GM15510 (cell line): Measurements from ENCODE around the gene TENT4B.
A peak's percentile ranks its signal among the peaks of the same experiment; 100 is the strongest.

Experiments
- POLR2A ChIP-seq: IDR thresholded peaks from 3 replicates; pipeline ENCODE4 v1.6.1; 2011; ENCODE audit warnings: borderline replicate concordance; ENCODE audit not compliant: insufficient read length; ENCODE audit errors: extremely low read depth

Gene TENT4B

DNA sequence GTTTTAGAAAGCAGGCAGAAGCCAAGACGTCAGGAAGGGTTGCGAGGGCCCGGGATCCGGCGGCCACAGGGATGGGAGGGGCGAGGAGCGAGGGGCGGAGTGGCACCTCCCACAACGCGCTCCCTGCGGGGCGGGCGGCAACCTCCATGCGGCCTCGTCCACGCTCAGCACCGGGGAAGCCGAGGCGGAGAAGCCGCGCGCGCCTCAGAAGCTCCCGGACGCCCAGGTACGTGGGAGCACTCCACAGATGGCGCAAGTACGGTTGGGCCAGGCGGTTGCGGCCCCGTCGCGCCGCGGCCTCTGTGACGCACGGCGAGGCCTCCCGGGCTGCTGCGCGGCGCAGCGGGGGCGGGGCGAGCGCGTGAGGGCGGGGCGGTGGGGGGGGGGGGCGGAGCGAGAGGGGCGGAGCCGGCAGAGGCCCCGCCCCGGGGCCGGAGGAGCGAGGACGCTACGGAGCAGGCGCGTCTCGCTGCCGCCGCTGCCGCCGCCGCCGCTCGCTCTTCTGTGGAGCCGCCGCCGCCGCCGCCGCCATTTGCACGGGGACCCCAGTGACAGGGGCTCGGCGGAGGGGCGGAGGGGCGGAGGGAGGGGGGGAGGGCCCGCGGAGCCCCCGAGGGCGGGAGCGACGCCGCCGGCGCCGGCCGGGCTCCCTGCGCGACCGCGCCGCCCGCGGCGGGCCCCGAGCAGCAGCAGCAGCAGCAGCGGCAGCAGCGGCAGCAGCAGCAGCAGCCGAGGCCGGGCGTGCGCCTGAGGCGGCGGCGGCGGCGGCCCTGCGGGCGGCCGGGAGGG lies at the start of gene TENT4B:
TSS of gene TENT4B (plus strand) at position 500 of the 789 bp plus-strand sequence. CDS start 316 bp downstream, outside the sequence.
- peak; percentile 86 for TF ChIP-seq POLR2A

- no peak for TF ChIP-seq POLR2A
These were observed 49.3 kb upstream of the TENT4B start for GRCh38 chr16:50103764-50104163.

DNA sequence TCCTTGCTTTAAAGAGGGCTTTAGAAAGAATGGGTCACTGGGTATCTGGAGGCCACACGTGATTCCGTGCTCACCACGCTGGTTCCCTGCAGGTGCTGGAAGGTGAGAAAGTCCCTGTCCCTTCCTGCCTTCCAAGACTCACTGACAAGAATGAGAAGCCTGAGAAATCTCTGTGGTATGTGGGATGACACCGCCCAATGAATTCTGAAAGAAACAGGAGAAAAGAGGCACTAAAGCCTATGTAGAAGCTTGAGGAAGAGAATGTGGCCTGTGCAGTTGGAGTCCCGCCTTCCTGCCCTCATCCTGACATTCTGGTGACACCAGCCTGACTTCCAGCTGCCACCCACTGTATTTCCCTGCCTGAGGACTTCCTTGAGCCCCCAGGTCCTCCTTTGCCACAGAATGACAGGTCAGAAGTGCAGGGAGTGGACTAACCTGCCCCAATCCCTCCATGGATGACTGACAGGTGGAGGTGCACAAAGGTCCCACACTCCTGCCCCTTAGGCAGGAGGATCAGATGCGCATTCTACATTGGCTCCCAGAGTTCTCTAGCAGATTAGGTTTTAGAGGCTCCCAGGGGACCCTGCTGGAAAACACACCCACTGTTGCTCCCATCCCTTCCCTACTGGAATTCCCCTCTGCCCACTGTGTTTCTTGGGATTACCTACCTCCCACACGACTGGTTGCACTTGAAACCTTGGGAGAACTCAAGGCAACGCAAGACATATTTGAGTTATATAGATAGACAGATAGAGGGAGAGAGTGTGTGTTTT lies 38.6 kb upstream of the TENT4B start:
- no peak for TF ChIP-seq POLR2A

- TF ChIP-seq POLR2A: no peak
These were observed 32.4 kb upstream of the TENT4B start for GRCh38 chr16:50120711-50121110.

DNA sequence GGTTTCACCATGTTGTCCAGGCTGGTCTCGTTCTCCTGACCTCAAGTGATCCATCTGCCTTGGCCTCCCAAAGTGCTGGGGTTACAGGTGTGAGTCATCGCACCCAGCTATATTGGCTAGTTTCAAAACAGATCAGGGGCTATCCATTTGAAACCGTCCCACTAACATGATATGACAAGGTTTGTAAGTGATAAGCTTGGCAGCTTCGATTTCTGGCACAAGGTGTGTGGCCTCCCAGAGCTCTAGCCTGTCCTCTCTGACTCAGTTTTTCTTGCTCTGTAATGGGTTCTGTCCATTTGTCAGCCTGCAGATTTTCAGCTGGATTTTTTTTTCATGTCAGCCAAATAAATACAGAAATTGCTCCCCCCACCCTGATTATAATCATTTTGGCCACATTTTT lies 31.8 kb upstream of the TENT4B start:
- no peak for TF ChIP-seq POLR2A

GRCh38 chr16:50121721-50122445 lies 31.2 kb upstream of the TENT4B start:
- TF ChIP-seq POLR2A: no peak

DNA sequence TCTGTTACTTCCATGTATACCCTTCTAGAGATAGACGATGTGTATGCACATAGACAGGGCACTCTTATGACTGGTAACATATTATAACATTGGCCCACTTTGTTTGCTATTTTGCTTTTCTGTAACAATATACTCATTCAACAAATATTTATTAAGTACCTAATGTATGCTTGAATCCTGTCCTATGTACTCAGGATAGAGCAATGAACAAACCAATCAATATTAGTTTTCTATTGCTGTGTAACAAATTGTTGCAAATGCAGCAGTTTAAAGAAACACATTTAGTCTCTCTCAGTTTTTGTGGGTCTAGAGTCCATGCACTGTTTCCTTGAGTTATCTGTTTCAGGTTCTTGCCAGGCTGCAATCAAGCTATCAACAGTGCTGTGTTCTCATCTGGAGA lies 29.7 kb upstream of the TENT4B start:
- no peak for TF ChIP-seq POLR2A

DNA sequence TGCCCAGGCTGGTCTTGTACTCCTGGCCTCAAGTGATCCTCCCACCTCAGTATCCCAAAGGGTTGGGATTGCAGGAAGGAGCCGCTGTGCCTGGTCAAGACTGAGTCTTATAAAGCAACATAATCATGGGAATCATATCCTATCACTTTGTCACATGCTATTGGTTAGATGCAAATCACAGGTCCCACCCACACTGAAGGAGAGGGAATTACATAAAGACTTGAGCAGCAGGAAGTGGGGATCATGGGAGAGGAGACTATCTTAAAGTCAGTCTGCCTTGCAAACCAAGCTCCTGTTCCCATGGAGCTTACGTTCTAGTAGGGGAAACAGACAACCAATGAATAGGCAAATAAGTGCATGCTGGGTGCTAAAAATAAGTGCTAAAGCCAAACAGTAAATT lies 28.3 kb upstream of the TENT4B start:
- TF ChIP-seq POLR2A: no peak

GRCh38 chr16:50126183-50126582 lies 26.9 kb upstream of the TENT4B start:
- no peak for TF ChIP-seq POLR2A

DNA sequence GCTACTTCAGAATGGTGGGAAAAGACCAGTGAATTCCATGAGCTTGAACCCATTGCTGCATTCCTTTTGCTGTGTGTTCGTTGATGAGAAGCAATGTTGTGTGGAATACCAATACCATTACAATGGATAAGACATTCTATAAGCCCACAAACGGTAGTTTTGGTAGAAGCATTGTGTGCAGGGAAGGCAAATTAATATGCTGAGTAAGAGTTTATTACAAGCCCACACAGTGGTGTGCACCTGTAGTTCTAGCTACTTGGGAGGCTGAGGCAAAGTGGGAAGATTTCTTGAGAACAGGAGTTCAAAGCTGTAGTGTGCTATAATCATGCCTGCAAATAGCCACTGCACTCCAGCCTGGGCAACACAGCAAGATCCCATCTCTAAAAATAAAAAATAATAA lies 19.9 kb upstream of the TENT4B start:
- TF ChIP-seq POLR2A: no peak

- TF ChIP-seq POLR2A: no peak
These were observed 16.7 kb upstream of the TENT4B start for GRCh38 chr16:50136399-50136798.

DNA sequence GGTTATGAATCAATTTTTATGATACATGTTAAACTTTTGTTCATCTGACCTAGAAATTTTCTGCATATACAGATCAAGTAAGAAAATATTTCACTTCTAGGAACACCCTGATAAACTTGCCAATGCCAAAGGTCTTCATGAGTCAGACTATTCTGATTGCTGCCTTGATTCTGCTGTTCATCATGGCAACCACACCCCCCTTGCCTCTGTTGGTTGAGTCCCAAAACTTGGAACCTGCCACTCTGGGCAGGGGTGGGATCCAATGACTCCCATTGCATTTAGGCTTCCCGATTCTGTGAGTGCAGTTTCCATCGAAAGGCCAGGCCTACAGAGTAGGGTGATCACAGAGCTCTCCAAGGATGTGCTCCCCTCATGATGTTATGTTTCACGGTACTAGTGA lies 15.8 kb upstream of the TENT4B start:
- TF ChIP-seq POLR2A: no peak

- TF ChIP-seq POLR2A: no peak
These were observed 13.5 kb upstream of the TENT4B start for GRCh38 chr16:50139580-50139979.

GRCh38 chr16:50144211-50144610 lies 8.9 kb upstream of the TENT4B start:
- TF ChIP-seq POLR2A: no peak

DNA sequence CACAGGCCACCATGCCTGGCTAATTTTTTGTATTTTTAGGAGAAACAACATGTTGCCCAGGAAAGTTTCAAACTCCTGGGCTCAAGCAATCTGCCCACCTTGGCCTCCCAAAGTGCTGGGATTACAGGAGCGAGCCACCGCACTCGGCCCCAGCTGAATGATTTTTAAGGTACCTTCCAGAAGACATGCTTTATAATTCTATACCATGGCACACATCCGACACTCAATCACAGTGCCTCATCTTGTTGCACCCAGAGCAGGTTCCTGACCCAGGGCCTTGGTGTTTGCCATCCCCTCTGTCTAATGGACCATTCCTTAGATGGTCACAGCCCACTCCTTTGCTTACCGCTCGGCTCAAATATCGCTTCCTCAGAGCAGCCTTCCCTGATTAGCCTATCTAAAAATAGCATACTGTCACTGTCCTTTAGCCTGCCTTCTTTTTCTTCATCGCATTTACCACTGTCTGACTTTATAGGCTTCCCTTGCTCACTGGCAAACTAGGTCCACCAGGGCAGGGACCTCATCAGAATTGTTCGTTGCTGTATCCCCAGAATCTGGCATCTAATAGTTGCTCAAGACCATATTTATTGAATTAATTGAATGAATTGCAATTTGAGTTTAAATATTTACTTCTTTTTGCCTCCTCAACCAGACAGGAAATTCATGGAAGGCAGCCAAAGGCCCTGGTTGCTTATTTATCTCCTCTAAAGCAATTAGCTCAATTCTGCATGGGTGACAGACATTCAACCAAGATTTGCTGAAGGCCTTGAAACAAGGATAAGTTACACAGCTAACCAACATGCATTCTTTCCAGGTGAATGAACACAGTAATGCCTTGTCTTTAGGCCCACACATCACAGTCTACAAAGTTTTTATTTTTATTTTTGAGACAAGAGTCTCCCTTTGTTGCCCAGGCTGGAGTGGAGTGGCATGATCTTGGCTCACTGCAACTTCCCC lies 6.3 kb upstream of the TENT4B start:
- no peak for TF ChIP-seq POLR2A

- TF ChIP-seq POLR2A: no peak
These were observed 1.8 kb upstream of the TENT4B start for GRCh38 chr16:50151322-50151721.
